Omental fat pad (tissue), 4 donors: ENCODE measurements around the gene ACOT11. TPM values are rescaled to one million over a fixed set of nuclear protein-coding genes. Genes with fewer than 3 reads are reported as not detected.

Source experiments
- ATAC-seq: fragments of 150-250 bp; one replicate; pipeline ENCODE4 v1.9.1; 2016; ENCODE audit warnings: mild to moderate bottlenecking, moderate library complexity; ENCODE audit not compliant: low FRiP score
- DNase-seq: peaks from one replicate; pipeline ENCODE4 v3.0.0-alpha.2; 2019; ENCODE audit warnings: low spot score
- total RNA-seq, 4 donors: library from RNA; depleted of rRNA; stranded (reverse); fragments of >200 nt; gene quantifications; one replicate each; pipeline ENCODE4 v1.1.0, GENCODE V29; 2016
- TF ChIP-seq, protein P1 (sequence below), 3 donors: fragments of 450-650 bp; IDR thresholded peaks; one replicate each; pipeline ENCODE4 v1.5.1; 2016 to 2017; ENCODE audit warnings: antibody characterized with exemption in 3 of 3, mild to moderate bottlenecking in 3 of 3, moderate library complexity in 2 of 3

The ACOT11 gene
- total RNA-seq, 4 donors from 2014 or later, result 1.4 to 3.8 (median 3.2) TPM

DNA sequence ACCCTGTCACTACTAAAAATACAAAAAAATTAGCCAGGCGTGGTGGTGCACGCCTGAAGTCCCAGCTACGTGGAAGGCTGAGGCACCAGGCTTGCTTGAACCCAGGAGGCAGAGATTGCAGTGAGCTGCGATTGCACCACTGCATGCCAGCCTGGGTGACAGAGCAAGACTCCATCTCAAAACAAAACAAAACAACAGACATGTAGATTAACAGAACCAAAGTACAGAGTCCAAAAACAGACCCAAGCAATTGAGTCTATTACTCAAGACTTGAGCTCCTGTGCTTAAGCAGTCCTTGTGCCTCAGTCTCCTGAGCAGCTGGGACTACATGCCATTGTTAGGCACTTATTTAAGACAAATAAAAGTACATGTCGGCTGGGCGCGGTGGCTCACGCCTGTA lies 9.5 kb upstream of the ACOT11 start:
- no peak for DNase-seq
- no peak for ATAC-seq
- TF ChIP-seq, protein P1, sequence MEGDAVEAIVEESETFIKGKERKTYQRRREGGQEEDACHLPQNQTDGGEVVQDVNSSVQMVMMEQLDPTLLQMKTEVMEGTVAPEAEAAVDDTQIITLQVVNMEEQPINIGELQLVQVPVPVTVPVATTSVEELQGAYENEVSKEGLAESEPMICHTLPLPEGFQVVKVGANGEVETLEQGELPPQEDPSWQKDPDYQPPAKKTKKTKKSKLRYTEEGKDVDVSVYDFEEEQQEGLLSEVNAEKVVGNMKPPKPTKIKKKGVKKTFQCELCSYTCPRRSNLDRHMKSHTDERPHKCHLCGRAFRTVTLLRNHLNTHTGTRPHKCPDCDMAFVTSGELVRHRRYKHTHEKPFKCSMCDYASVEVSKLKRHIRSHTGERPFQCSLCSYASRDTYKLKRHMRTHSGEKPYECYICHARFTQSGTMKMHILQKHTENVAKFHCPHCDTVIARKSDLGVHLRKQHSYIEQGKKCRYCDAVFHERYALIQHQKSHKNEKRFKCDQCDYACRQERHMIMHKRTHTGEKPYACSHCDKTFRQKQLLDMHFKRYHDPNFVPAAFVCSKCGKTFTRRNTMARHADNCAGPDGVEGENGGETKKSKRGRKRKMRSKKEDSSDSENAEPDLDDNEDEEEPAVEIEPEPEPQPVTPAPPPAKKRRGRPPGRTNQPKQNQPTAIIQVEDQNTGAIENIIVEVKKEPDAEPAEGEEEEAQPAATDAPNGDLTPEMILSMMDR (IDR thresholded peaks at IDR 0.05), result no peak

DNA sequence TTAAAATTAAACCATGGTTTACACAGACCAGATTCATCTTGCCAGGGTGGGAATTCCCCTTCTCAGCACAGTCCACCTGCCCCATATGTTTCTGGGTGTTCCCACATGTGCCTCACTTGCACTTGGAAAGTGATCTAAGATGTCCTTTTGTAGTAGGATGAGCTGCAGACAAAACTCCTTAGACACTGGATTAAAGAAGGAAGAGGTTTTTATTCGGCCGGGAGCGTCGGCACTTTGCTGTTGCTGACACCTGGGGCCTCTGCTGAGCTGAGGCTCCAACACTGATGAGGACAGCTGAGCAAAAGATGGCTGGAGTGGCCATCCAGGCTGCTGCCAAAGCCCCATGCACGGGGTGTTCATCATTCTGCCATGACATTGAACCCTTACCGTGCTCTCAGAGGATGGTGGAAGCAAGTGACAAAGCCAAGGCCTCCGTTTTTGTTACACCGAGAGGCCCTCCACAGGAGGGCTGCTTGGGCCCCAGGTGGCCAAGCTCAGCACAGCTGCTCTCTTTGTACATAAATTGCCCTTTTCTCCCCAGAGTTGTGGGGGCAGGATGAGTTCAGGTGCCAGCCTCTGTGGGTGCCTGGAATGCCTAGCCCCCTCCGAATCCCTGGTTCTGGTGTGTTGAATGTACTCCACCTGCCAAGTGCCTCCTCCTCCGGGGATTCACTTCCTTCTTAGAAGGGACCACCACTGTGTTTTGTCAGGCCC lies 7.3 kb upstream of the ACOT11 start:
- ATAC-seq (no peak), DNase-seq (no peak)
- TF ChIP-seq, protein P1 (IDR thresholded peaks at IDR 0.05), result no peak

DNA sequence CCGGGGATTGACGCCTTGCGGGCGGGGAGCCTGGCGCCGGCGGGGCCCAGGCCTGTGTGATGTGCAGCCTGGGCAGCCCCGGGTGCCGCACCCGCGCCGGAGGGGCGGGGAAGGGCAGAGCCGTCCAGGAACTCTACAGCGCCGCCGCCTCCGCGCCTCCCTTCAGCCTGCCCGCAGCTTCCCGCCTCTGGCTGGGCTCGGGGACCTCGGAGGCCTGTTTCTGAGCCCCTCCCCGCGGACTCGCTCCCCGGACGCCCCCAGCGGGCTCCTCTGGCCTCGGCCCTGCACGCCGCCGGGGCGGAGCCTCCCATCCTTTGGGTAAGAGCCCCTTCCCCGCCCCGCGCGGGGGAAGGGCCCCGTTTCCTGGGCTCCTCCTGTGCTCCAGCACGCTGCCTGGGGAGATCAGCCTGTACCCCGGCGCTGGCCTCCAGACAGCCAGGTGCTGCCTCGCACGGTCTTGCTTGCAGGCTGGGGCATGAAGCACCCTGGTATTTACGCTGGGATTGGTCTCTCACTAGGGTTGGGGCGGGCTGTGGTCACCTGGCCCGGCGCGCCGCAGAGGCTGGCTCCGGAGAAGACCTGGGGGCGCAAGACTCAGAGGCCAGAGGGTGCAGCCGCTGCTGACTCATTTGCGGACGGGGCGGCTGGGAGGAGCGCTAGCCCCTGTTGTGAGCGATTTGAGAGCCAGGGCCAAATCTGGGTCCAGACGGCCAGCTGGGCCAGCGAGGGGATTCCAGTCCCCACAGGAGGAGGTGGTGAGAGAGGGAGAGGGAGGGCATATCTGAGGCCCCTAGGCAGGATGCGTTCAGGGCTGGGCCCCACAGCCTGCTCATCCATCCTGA lies 5.7 kb upstream of the ACOT11 start:
- ATAC-seq (peak; percentile 91), DNase-seq (peak; percentile 44)
- TF ChIP-seq, protein P1 (IDR thresholded peaks at IDR 0.05), result no peak

DNA sequence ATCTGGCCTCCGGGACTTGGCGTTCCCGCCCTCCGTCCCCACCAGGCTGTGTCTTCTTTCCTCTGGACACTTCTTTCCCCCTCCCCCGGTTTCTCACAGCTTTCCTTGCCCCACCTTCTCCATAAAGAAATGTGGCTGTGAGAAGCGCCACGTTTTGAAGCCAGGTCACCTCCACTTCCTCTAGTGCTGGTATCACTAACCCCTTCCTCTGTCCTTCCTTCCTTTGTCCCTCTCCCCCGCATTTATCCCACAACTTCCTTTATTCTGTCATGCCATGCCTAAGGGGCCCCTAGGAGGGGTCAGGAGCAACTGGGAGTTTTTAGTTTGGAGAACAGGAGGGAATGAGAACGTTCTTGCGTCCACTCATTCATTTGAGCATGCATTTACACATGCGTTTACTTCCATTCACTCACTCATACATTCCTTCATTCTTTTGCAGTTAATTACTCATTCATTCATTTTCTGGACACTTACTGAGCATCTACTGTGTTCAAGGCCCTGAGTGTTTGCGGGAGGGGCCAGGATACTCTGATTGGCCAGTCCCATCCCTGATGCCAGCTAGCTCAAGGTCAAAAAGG lies 5.0 kb upstream of the ACOT11 start:
- ATAC-seq, result no peak

DNA sequence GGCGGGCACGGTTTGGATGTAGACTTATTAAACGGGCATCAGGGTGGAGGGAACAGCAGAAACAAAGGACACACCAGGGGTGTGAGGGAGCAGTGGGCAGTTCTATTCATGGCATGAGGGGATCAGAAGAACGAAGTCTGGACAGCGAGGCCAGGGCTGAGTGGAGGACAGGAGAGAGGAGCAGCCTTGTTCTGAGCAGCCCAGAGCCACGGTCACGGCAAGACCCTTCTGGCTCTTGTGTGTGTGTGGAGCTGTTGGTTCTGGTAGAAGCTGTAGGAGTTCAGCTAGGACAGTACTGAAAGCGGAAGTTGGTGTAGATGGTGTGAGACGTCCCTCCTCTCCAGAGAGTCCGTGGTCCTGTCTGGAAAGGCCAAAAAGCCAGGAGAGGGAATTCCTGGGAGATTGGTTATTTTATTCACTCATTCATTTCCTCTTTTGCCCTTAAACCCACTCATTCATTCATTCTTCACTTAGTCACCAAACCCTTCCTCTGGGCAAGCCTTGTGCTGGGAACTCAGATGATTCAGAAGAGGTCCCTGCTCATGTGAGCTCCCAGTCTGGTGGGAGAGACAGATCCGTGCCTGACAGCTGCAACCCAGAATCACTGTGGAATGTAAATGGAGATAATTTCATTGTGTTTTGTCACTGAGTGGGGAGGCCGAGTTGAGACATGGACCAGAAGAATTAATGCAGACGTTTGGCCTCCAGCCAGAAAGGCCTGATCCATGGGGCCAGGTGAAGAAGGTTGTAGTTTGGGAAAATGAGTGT lies 4.1 kb upstream of the ACOT11 start:
- DNase-seq (no peak), ATAC-seq (no peak)
- TF ChIP-seq, protein P1 (IDR thresholded peaks at IDR 0.05), result no peak

More for the DNA sequence above, 5.0 kb upstream of the ACOT11 start:
- DNase-seq, result no peak
- TF ChIP-seq, protein P1 (IDR thresholded peaks at IDR 0.05), result no peak

DNA sequence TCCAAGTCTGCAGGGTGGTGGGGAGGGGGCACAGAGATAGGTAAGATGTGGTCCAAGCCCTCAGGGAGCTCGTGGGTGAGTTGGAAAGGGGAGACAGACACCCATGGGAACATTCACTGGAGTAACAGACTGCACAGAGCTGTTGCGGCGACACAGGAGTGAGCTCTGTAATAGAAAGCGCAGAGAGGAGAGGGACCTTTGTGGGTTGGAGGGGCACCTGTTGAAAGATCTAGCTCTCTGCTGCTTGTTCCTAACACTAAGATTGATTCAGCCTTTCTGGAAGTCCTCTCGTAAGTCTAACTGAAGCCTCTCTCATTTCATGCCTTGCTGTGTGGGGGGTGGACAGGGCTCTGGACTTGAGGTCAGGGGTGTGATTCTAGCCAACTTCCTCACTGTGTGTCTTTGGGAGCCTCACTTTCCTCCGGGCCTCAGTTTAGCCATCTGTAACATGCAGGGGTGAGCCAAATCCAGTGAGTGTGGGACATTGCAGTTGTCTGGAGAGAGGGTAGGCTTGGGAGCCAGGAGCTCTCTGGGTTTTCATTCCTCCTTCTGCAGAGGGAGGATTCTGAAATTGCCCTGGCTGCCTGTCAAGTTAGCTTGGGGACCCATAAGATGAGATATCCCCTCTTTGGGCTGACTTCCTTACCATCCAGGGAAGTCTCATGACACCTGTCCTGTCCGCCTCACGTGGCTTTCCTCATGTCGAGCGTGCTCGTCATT lies 2.0 kb upstream of the ACOT11 start:
- TF ChIP-seq, protein P1 (IDR thresholded peaks at IDR 0.05), result no peak

More for the DNA sequence above, 2.0 kb upstream of the ACOT11 start:
- no peak for ATAC-seq
- no peak for DNase-seq
